HG03354 (cell line): ENCODE results near the gene PAPLN.

Source experiments
- ATAC-seq: cut with Tn5 transposase; IDR thresholded peaks from one replicate; pipeline ENCODE4 v1.9.1; 2021; ENCODE audit warnings: mild to moderate bottlenecking; ENCODE audit not compliant: unreplicated experiment, poor library complexity, severe bottlenecking

The PAPLN gene

DNA sequence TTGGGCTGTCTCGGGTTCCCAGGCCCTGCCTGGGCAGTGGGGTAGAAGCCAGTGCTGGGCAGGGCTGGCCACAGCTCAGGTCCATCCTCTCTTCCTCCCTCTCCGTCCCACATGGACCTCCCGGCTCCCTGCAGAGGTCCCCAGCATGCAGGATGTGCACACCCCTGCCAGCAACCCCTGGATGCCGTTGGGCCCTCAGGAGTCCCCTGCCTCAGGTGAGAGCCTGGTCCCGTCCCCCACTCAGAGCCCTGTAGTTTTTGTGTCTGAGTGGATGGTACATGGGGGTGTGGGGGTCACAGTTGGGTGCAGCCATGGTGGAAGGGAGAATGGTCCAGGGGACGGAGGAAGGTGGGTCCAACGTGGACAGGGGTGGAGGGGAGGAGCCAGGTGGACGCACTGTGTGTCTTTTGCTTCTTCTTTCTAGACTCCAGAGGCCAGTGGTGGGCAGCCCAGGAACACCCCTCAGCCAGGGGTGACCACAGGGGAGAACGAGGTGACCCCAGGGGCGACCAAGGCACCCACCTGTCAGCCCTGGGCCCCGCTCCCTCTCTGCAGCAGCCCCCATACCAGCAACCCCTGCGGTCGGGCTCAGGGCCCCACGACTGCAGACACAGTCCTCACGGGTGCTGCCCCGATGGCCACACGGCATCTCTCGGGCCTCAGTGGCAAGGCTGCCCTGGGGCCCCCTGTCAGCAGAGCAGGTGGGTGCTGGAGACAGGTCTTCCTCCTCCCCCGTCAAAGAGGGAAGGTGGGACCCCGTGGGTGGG is 21.7 kb downstream of the PAPLN start:
- no peak for ATAC-seq

DNA sequence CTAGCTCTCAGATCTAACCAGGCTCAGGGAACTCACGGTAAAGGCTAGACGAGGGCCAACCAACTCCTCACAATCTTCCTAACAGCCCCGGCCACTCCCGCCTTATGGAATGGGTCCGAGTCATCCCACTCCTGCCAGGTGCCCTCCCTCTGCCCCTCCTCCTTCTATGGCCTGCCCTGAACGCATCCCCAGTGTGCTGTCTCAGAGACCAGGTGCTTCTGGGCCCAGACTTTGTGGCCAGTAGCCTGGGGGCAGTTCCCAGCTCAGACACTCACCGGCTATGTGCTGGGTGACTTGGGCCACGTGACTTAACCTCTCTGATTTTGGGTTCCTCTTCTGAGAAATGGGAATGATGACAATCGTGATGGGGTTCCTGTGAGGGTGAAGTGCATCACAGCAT is 22.5 kb downstream of the PAPLN start:
- ATAC-seq = no peak

DNA sequence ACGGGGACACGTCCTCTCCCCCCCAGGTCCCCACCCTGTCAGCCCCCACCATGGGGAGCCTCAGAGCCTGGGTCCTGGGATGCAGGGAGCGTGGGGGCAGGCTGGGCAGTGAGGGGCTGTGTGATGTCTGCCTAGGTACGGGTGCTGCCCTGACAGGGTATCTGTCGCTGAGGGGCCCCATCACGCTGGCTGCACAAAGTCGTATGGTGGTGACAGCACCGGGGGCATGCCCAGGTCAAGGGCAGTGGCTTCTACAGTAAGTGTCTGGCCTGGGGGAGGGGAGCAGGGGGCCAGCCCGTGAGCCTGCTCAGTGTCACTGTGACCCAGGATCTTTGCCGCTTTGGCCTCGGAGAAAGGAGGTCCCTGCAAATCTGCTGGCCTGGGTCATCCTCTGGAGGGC is 23.3 kb downstream of the PAPLN start:
- ATAC-seq = no peak

DNA sequence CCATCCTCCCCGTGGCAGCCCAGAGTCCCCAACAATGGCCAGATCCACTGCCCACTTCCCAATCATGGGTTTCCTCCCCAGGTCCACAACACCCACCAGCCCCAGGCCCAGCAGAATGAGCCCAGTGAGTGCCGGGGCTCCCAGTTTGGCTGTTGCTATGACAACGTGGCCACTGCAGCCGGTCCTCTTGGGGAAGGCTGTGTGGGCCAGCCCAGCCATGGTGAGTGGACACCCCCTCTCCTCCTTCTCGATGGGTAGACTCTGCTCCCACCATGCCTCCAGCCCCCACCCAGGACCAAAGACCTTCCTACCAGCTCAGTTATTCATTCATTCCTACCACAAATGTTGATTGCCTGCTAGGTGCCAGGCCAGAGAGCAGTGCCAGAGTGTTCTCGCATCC is 23.8 kb downstream of the PAPLN start:
- no peak for ATAC-seq

DNA sequence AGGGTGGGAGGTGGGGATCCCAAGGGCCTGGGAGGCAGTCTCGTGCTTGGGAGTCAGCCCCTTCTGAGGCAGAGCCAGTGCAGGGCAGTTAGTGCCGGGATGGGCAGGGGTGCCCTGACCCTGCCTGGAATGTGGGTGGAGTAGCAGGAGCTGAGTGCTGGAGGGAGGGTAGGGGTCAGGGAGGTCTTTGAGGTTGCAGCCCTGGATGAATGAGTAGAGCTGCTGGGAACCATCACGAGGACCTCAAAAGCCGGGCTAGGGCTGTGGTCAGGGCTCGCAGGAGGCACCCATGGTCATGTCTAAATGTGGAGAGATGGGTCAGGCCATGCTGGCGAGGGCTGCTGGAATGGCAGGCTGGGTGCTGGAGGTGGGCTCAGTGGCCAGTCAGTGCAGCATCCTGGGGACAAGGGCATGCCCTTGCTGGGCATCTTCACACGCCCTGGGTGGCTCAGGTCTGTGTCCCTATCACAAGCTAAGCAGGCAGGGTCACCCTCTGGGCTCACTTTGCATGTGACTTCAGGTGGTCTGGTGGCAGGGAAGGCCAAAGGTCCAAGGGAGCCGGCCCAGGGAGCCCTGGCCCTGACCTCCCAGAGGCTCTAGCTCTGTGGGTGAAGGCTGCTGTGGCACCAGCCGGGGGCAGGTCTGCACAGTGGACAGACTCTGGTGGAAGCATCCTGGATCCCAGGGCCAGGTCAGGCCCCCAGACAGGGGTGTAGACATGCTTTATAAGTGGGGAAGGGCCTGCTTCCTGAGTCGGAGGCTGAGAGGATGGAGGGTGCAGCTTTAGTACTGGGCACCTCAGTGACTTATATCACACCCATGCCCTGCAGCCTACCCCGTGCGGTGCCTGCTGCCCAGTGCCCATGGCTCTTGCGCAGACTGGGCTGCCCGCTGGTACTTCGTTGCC is 24.5 kb downstream of the PAPLN start:
- ATAC-seq = no peak

DNA sequence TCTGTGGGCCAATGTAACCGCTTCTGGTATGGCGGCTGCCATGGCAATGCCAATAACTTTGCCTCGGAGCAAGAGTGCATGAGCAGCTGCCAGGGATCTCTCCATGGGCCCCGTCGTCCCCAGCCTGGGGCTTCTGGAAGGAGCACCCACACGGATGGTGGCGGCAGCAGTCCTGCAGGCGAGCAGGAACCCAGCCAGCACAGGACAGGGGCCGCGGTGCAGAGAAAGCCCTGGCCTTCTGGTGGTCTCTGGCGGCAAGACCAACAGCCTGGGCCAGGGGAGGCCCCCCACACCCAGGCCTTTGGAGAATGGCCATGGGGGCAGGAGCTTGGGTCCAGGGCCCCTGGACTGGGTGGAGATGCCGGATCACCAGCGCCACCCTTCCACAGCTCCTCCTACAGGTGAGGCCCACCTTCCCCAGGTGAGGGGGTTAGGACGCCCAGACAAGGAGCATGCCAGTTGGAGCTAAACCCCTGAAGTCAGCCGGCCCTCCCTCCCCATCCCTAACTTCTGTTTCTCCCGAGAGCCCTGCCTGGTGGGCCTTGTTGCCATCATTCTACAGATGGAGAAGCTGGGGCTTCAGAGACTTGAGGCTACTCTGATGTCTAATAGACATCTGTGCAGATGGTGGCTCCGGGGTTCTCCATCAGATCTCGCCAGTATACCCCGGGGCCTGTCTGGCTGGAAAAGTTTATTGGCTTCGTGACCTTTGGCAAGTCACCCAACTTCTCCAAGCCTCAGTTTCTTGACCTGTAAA is 25.3 kb downstream of the PAPLN start:
- ATAC-seq = no peak

DNA sequence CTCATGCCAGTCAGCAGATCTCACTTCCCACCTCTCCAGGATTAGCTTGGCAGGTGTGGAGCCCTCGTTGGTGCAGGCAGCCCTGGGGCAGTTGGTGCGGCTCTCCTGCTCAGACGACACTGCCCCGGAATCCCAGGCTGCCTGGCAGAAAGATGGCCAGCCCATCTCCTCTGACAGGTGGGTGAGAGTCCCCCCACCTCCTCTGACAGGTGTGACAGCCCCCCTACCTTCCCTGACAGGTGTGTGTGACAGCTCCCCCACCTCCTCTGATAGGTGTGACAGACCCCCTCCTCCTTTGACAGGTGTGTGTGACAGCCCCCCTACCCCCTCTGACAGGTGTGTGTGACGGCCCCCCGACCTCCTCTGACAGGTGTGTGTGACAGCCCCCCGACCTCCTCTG is 26.3 kb downstream of the PAPLN start:
- no peak for ATAC-seq

DNA sequence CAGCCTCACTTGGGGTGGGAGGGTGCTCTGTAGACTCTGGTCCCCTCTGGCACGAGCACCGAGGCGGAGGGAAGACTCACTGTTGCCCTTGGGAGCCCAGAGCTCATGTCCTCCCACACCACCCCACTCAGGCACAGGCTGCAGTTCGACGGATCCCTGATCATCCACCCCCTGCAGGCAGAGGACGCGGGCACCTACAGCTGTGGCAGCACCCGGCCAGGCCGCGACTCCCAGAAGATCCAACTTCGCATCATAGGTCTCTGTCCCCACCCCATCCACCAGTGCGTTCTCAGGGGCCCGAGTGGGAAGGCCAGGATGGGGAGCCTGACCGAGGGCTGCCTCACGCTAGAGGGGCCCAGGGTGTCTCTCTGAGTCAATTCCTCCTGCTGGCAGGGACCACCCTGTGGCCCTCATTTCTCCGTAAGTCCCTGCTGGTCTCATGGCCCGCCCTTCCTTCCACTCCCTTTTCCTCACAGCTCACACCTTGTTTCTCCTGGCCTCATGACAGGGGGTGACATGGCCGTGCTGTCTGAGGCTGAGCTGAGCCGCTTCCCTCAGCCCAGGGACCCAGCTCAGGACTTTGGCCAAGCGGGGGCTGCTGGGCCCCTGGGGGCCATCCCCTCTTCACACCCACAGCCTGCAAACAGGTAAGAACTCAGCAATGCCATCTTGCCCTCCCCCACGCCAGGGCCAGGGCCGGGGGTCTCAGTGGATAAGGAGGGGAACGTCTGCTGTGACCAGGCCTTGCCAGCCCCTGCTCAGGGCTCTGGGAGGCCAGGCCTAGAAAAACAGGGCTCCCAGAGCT is 27.0 kb downstream of the PAPLN start:
- ATAC-seq = no peak

DNA sequence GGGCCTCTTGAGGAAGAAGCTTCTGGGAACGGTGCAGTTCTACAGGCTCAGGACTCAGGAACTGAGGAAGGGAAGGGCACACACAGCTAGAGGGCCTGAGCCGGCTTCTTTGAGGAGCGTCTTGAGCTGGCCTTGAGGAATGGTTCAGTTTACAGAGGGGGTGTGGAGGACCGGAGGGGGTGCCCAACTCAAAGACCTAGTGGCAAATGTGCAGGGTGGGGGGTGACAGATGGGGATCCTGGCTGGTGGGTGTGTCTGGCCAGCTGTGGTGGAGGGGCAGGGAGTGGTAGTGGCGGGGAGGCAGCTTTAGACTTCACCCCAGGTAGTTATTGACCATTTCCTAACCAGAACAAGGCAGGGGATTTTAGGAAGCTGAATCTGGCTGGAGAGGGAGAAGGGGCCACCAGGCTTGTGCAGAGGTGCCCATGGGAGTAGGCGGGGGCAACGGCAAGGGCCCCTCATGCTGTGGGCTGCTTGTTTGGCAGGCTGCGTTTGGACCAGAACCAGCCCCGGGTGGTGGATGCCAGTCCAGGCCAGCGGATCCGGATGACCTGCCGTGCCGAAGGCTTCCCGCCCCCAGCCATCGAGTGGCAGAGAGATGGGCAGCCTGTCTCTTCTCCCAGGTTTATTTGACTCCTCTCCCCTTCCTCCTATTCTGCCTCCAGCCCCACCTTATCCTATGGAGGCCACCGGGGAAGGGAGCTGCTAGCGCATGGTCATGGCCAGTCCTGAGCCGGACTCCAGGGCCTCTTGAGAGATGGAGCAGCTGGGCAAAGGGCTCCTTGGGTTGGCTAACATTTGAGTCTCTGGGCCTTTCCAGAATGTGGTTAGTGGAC is 27.8 kb downstream of the PAPLN start:
- no peak for ATAC-seq

DNA sequence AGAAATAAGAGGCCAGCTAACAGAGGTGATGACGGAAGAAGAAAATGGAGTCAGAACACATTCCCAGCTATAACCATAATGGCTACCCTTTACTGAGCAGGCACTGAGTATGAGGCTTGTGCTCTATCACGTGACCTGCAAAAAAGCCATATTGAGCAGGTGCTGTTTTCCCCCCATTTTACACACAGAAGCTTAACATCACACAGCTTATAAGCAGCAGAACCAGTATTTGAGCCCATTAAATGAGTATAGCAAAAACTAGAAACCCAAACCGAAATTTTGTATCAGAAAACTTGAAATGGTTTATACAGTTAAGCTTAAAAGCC is 28.4 kb downstream of the PAPLN start:
- no peak for ATAC-seq

DNA sequence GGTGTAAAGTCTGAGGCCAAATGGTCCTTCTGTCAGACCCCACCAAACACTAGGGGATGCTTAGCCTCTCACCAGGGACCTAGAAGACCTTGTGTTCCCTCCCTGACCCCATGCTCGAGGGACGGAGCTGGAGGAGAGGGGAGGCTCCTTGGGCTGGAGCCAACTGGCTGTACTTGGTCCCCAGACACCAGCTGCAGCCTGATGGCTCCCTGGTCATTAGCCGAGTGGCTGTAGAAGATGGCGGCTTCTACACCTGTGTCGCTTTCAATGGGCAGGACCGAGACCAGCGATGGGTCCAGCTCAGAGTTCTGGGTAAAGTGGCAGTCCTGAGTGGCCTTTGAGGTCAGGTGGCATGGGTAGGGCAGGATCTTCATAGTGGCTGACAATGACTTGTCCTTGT is 29.0 kb downstream of the PAPLN start:
- no peak for ATAC-seq

DNA sequence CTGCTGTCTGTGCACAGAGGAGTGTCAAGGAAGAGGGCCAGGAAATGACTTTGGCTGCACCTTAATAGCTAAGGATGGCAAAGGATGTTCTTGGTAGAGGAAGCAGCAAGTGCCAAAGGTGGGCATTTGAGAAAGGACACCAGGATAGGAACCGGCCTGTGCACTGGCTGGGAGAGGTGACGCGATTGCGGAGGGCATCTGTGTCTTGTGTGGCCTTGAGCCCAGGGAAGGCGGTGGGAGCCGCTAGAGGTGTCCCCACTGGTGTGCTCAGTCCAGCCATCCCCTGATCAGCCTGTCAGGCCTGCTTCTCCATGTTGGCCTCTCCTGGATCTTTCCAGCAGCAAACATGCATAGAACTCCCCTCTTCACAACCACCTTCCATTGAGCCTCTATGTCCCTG is 30.2 kb downstream of the PAPLN start:
- ATAC-seq = no peak

DNA sequence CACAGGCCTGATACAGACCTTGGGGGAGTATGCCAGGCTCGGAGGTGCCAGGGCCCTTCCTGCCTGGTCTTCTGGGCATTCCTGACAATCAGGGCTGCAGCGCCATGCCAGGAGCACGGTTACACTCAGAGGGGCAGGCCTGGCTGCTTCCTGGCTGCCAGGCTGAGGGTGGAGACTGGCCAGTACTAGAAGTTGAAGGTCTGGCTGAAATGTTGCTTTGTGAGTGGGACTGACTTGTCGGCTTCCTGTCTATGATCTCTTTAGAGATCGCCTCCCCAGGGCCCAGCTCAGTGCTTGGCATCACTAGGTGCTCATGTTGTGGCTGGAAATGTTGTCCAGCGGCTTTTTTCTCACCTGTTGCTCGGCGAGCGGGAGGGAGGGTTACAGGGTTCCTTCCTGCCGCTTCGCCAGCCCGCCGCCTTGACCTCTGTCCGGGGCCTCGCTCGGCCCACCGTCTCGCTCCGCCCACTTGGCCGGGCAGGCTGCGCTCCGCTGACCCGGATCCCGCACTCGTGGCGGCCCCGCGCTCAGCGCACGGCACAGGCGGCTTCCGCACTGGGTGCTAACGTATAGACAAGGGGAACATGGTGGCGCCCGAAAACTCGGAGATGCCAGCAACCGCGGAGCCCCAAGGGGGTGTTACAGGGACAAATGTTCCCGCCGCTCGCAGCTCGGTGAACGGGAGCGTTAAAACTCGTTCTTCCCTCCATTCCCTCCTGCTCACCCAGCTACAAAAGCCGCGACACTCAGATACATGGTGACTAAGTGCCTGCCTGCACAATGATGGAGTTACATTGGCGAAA is 32.6 kb downstream of the PAPLN start:
- peak; percentile 73 for ATAC-seq

DNA sequence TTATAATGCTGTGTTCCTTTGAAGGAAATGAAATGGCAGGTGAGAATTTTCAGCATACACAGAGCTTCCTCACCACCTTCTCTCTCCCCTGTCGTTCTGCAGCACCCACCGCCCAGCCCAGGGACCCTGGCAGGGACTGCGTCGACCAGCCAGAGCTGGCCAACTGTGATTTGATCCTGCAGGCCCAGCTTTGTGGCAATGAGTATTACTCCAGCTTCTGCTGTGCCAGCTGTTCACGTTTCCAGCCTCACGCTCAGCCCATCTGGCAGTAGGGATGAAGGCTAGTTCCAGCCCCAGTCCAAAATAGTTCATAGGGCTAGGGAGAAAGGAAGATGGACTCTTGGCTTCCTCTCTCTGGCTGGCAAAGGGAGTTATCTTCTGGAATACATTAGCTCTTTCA is 35.1 kb downstream of the PAPLN start:
- ATAC-seq = no peak

DNA sequence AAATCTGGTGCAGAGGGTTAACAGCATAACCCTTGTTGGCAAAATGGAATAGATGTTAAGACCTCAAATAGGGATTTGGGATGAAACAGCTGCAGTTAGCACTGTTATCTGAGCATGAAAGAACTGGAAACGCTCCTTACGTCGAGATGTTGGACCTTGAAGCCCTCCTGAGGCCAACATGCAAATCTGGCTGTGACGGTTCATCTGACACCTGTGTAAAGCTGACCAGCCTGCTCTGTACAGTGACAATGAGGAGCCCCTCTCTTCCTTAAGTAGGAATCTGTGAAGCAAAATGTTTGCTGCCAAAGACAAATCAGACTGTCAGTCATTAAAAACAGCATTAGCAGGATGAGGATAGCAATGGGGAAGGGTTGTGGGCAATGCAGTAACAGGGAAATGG is 36.5 kb downstream of the PAPLN start:
- no peak for ATAC-seq

DNA sequence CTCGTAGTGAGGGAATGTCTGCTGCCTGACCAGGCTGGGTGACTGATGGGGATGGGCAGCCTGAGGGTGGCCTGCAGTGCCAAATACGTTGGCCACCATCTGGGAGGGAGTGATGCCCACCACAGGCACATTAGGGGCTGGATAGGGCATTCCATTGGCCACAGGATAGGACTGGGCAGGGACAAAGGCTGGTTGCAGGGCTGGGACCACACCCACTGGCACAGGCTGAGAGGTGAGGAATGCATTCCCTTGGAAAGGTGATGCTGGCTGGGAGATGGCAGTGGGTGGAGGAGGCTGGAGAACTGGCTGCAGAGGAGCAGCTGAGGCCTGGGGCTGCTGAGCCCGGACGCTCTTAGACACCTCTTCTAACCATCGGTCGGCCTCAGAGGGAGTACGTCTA is 39.5 kb downstream of the PAPLN start:
- no peak for ATAC-seq

DNA sequence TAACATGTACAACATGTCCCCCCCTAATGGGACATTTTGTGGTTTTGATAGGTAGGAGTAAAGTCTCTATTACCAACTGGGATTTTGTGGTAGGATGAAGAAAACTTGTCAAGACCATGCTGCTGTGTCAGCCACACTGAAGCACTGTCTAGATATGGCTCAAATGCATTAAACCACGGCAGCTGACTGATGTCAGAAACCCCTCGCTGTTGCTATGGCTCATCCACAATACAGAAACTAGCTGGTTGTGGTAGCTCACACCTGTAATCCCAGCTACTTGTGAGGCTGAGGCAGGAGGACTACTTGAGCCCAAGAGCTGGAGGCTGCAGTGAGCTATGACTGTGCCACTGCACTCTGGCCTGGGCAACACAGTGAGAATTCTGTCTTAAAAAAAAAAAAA is 40.1 kb downstream of the PAPLN start:
- ATAC-seq = no peak

DNA sequence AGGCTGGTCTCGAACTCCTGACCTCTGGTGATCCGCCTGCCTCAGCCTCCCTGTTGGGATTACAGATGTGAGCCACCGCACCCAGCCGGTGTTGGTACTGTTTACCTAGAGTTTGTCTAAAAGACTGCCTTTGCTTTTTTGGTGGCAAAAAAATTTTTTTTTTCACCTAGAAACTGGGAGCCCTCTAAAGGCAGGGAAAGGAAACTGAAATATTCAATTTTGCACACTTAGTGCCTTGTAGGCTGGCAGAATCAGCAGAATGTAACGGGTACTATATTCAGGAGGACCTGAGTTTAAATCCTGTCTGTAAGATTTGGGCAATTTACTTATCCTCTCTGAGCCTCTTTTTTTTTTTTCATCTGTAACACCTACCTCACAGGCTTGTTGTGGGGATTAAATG is 43.6 kb downstream of the PAPLN start:
- ATAC-seq = no peak
